GM12878 (cell line): ENCODE results near the gene SERPINB5. TPM values are rescaled to one million over a fixed set of nuclear protein-coding genes. Genes with fewer than 3 reads are reported as not detected.

ENCODE experiments used
- ATAC-seq: fragments of 200-7000 bp; cut with Tn5 transposase; 3 replicates; pipeline ENCODE4 v1.9.1; 2020; ENCODE audit warnings: mild to moderate bottlenecking, moderate library complexity
- BruUV-seq: library from RNA; stranded (reverse); fragments of 400-500 nt; replicated peaks from 2 replicates; lab custom pipeline; 2021; lab: Mats Ljungman, UMichigan
- CTCF ChIA-PET: fragments of 300-600 bp; sonication (Branson Sonifier 250); formaldehyde crosslinking; extraction: SDS; loops from one replicate; lab custom pipeline; 2021; ENCODE audit warnings: inconsistent platforms; lab: Yijun Ruan, JAX
- POLR2A ChIA-PET: fragments of 350-600 bp; formaldehyde crosslinking; extraction: SDS; loops from one replicate; lab custom pipeline; 2021; ENCODE audit warnings: inconsistent platforms; lab: Charles Lee
- RAD21 ChIA-PET: fragments of 300-600 bp; sonication (Branson Sonifier 250); formaldehyde crosslinking; loops from one replicate; lab custom pipeline; 2023; ENCODE audit warnings: antibody characterized with exemption; ENCODE audit not compliant: unreplicated experiment; lab: Charles Lee
- SMC1A ChIA-PET: fragments of 300-600 bp; sonication (Branson Sonifier 250); formaldehyde crosslinking; loops from one replicate; lab custom pipeline; 2023; ENCODE audit not compliant: unreplicated experiment, uncharacterized antibody; lab: Charles Lee
- DNase-seq: peaks from one replicate; pipeline ENCODE4 v3.0.0-alpha.2; 2011; ENCODE audit warnings: low read depth, low spot score
- FAIRE-seq: peaks from 3 replicates; lab custom pipeline; 2011; peaks lifted over from hg19 to GRCh38; lab: Jason Lieb, UNC
- H2AFZ ChIP-seq: 2 replicates; pipeline ENCODE4 v1.6.0; 2011; ENCODE audit warnings: low read depth, low read length, control low read depth; ENCODE audit not compliant: control insufficient read depth
- H3K27ac ChIP-seq: 2 replicates; pipeline ENCODE4 v1.5.1; 2011; ENCODE audit warnings: control low read depth; ENCODE audit not compliant: control insufficient read depth, insufficient read depth
- H3K27me3 ChIP-seq, 2 experiments: replicated peaks in 1 of 2; 2 replicates each; pipeline versions ENCODE4 v1.6.0 to v1.6.1; 2011; ENCODE audit warnings: low read length in 1 of 2; ENCODE audit not compliant: control insufficient read depth in 2 of 2, insufficient read depth in 2 of 2
- H3K36me3 ChIP-seq, 2 experiments: 2 replicates each; pipeline ENCODE4 v1.5.1; 2011; ENCODE audit warnings: low read length in 1 of 2; ENCODE audit not compliant: control insufficient read depth in 2 of 2, insufficient read depth in 2 of 2
- H3K4me1 ChIP-seq: 2 replicates; pipeline ENCODE4 v1.6.1; 2011; ENCODE audit warnings: mild to moderate bottlenecking, low read length, moderate library complexity, mixed read lengths; ENCODE audit not compliant: control insufficient read depth, insufficient read depth
- H3K4me2 ChIP-seq: 2 replicates; pipeline ENCODE4 v1.6.0; 2011; ENCODE audit warnings: control low read depth; ENCODE audit not compliant: control insufficient read depth, insufficient read depth
- H3K4me3 ChIP-seq: fragments of 200-600 bp; sonication (generic); 2 replicates; pipeline ENCODE4 v1.5.1; 2016
- H3K79me2 ChIP-seq: 2 replicates; pipeline ENCODE4 v1.6.0; 2011; ENCODE audit warnings: low read length; ENCODE audit not compliant: control insufficient read depth, insufficient read depth
- H3K9ac ChIP-seq: 2 replicates; pipeline ENCODE4 v1.8.0; 2011; ENCODE audit warnings: low read length, control low read depth, mixed read lengths; ENCODE audit not compliant: control insufficient read depth, insufficient read depth
- H3K9me3 ChIP-seq: replicated peaks from 3 replicates; pipeline ENCODE4 v1.5.1; 2011; ENCODE audit warnings: mild to moderate bottlenecking, low read length; ENCODE audit not compliant: control insufficient read depth, insufficient read depth
- H4K20me1 ChIP-seq: 2 replicates; pipeline ENCODE4 v1.6.0; 2011; ENCODE audit not compliant: control insufficient read depth, insufficient read depth
- BHLHE40 ChIP-seq, 2 experiments: fragments of 450-650 bp in 1 of 2; IDR thresholded peaks; 2 replicates each; pipeline ENCODE4 v1.6.1; 2011 to 2017; ENCODE audit warnings: low read depth in 2 of 2, borderline replicate concordance in 1 of 2, improper control_type of control experiment in 1 of 2, low read length in 1 of 2, mild to moderate bottlenecking in 1 of 2
- EP300 ChIP-seq, 2 experiments: fragments of 150-350 bp in 1 of 2; IDR thresholded peaks; 2 replicates each; pipeline ENCODE4 v1.6.1; 2011 to 2012; ENCODE audit warnings: low read depth in 2 of 2, low read length in 2 of 2, borderline replicate concordance in 1 of 2, improper control_type of control experiment in 1 of 2, inconsistent platforms in 1 of 2; ENCODE audit not compliant: control insufficient read depth in 1 of 2
- IRF4 ChIP-seq: IDR thresholded peaks from 2 replicates; pipeline ENCODE4 v1.6.1; 2011; ENCODE audit warnings: low read depth, low read length
- MTA3 ChIP-seq: IDR thresholded peaks from 2 replicates; pipeline ENCODE4 v1.6.1; 2012; ENCODE audit warnings: low read length, inconsistent platforms, borderline replicate concordance
- MYC ChIP-seq: IDR thresholded peaks from 2 replicates; pipeline ENCODE4 v1.6.1; 2011; ENCODE audit warnings: mild to moderate bottlenecking, low read length, moderate library complexity, inconsistent platforms; ENCODE audit not compliant: insufficient read depth, insufficient replicate concordance, insufficient read length, severe bottlenecking
- RAD21 ChIP-seq: IDR thresholded peaks from 2 replicates; pipeline ENCODE4 v1.6.1; 2011; ENCODE audit warnings: mild to moderate bottlenecking, low read depth, low read length, moderate library complexity; ENCODE audit not compliant: insufficient read depth
- RCOR1 ChIP-seq: conservative IDR thresholded peaks from 2 replicates; pipeline ENCODE4 v1.6.1; 2012; ENCODE audit warnings: low read depth, low read length, improper control_type of control experiment
- SIN3A ChIP-seq: IDR thresholded peaks from 2 replicates; pipeline ENCODE4 v1.6.1; 2012; ENCODE audit warnings: low read depth, low read length, improper control_type of control experiment
- SMAD1 ChIP-seq: fragments of 450-650 bp; IDR thresholded peaks from 2 replicates; pipeline ENCODE4 v1.6.1; 2018; ENCODE audit warnings: mild to moderate bottlenecking, low read depth; ENCODE audit not compliant: partially characterized antibody
- SMC3 ChIP-seq: IDR thresholded peaks from 2 replicates; pipeline ENCODE4 v1.6.1; 2011; ENCODE audit warnings: low read length, improper control_type of control experiment, borderline replicate concordance
- SREBF2 ChIP-seq: IDR thresholded peaks from 2 replicates; pipeline ENCODE4 v1.6.1; 2012; ENCODE audit warnings: mild to moderate bottlenecking, low read length
- YY1 ChIP-seq: IDR thresholded peaks from 2 replicates; pipeline ENCODE4 v1.6.1; 2011; ENCODE audit warnings: low read depth, mild to moderate bottlenecking, low read length
- ZZZ3 ChIP-seq: IDR thresholded peaks from 2 replicates; pipeline ENCODE4 v1.6.1; 2011; ENCODE audit warnings: low read depth; ENCODE audit not compliant: control insufficient read depth, insufficient read length
- WGBS: methylation state at CpG from one replicate; pipeline ENCODE4 v1.1.6; 2016; ENCODE audit warnings: low lambda C conversion rate; ENCODE audit not compliant: insufficient replicate concordance, insufficient coverage; ENCODE audit errors: missing lambda C conversion rate; 5-methylcytosine and 5-hydroxymethylcytosine counted together
- in situ Hi-C: fragments of 300-500 bp; cut with MboI; formaldehyde crosslinking; loops from 9 replicates; pipeline ENCODE4 v1.14.3; 2018; ENCODE audit warnings: mixed read lengths
- intact Hi-C: fragments of 100-400 bp; cut with micrococcal nuclease; formaldehyde crosslinking; loops from one replicate; pipeline ENCODE4 v1.14.2; 2022; ENCODE audit not compliant: unreplicated experiment
- polyA plus RNA-seq, 11 experiments: library from polyadenylated mRNA; depleted of rRNA in 4 of 11; unstranded in 6 of 11; stranded (reverse) in 5 of 11; fragments of >200 nt; fragmentation: Nextera tagmentation in 4 of 11; fragmentation: Illumina TruSeq in 1 of 11; extraction: Ambion mirVana in 4 of 11; extraction: Trizol in 1 of 11; gene quantifications; 1 replicate in 1 of 11; 2 replicates in 10 of 11; pipeline versions ENCODE4 v1.2.1 to v1.2.3, GENCODE V29; 2011 to 2016; ENCODE audit warnings: inconsistent platforms in 2 of 11, missing spikeins in 2 of 11, low read depth in 1 of 11
- total RNA-seq, 4 experiments: library from RNA; depleted of rRNA in 3 of 4; stranded (reverse); fragments of >200 nt in 3 of 4; fragmentation: Illumina TruSeq in 1 of 4; extraction: Trizol in 1 of 4; gene quantifications; 2 replicates each; pipeline versions ENCODE4 v1.2.1 to v1.2.3, GENCODE V29; 2013 to 2021
- TF ChIP-seq, protein P1 (sequence below), 3 experiments: IDR thresholded peaks in 2 of 3; conservative IDR thresholded peaks in 1 of 3; 2 replicates each; pipeline ENCODE4 v1.5.1; 2011; ENCODE audit warnings: low read depth in 3 of 3, low read length in 3 of 3, mild to moderate bottlenecking in 3 of 3, control low read depth in 2 of 3, moderate library complexity in 2 of 3, inconsistent platforms in 1 of 3, mixed read lengths in 1 of 3; ENCODE audit not compliant: control insufficient read depth in 2 of 3, insufficient read depth in 1 of 3; ENCODE audit errors: extremely low read depth in 1 of 3
- TF ChIP-seq, protein P2 (sequence below): IDR thresholded peaks from 2 replicates; pipeline ENCODE4 v1.6.1; 2012; ENCODE audit warnings: mild to moderate bottlenecking, low read depth, low read length

The SERPINB5 gene
- total and polyA plus RNA-seq, 10 of the 15 experiments (the other 5 are each of a cell fraction or from before 2014, with no cell fraction given) = 0.03 to 0.04 TPM; not detected in 8

DNA sequence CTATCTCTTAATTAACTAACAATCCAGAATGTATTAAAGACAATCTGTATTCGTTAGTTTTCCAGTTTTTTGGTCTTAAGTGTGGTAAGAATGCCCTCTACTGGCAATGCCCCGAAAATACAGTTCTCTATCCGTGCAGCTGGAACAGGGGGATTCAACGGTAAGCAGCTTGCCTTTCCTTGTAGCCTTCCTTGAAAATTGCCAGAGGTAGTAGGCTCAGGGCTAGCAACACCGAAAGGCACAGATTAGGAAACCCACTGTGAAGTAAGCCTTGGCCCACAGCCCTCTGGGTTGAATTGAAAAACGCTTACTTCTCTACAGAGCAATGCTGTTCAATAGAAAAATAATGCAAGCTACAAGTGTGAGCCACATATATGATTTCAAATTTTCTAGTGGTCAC is 37.4 kb upstream of the SERPINB5 start:
- no peak for DNase-seq
- RAD21 ChIA-PET = interaction anchor here (0.7 to 3.4 kb wide), 32 partner anchors 9 to 1014 kb away, joined by 3 to 39 read pairs (median 4); partner anchors contain the start of genes BCL2, PHLPP1 and VPS4B
- POLR2A ChIA-PET = interaction anchor here (1.2 to 1.6 kb wide), 3 partner anchors 17 to 422 kb away, joined by 3 read pairs; partner anchors contain the start of gene VPS4B
- SMC1A ChIA-PET = interaction anchor here (0.7 to 3.9 kb wide), 36 partner anchors 9 to 1189 kb away, joined by 3 to 69 read pairs (median 4); no protein-coding TSS in a partner anchor
- CTCF ChIA-PET = interaction anchor here (0.5 to 7.1 kb wide), 76 partner anchors 8 to 1434 kb away, joined by 3 to 140 read pairs (median 4); partner anchors contain the start of genes BCL2, PHLPP1 and VPS4B
- peak; percentile 96 for FAIRE-seq
- Histone ChIP-seq H3K9ac (no peak overlapping the region), H3K4me1 (no peaks in the 10 kb centered on the region), H3K4me2 (no peak overlapping the region), H2AFZ (peak overlapping the region; percentile 37), H3K9me3 (no peaks in the 10 kb centered on the region), H3K27me3 (no peaks in the 10 kb centered on the region), H3K4me3 (no peak overlapping the region), H4K20me1 (no peaks in the 10 kb centered on the region), H3K36me3 (no peaks in the 10 kb centered on the region), H3K79me2 (no peaks in the 10 kb centered on the region), H3K27ac (no peak overlapping the region)
- no TSS peak for BruUV-seq
- ATAC-seq = peak; percentile 78
- intact Hi-C loops = loop anchor here (1.0 to 10.0 kb wide), 6 partner anchors 97 to 1012 kb away; partner anchors contain the start of gene PHLPP1
- WGBS = 1% methylated on average over 6 of the region's 6 CpGs
- in situ Hi-C loops = no loop called here
- no peak for TF ChIP-seq SMAD1
- TF ChIP-seq, protein P1, sequence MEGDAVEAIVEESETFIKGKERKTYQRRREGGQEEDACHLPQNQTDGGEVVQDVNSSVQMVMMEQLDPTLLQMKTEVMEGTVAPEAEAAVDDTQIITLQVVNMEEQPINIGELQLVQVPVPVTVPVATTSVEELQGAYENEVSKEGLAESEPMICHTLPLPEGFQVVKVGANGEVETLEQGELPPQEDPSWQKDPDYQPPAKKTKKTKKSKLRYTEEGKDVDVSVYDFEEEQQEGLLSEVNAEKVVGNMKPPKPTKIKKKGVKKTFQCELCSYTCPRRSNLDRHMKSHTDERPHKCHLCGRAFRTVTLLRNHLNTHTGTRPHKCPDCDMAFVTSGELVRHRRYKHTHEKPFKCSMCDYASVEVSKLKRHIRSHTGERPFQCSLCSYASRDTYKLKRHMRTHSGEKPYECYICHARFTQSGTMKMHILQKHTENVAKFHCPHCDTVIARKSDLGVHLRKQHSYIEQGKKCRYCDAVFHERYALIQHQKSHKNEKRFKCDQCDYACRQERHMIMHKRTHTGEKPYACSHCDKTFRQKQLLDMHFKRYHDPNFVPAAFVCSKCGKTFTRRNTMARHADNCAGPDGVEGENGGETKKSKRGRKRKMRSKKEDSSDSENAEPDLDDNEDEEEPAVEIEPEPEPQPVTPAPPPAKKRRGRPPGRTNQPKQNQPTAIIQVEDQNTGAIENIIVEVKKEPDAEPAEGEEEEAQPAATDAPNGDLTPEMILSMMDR (IDR thresholded peaks at IDR 0.05 in 2 of 3, conservative IDR thresholded peaks at IDR 0.05 in 1 of 3; ENCODE audit: control insufficient read depth in 2 of 3, extremely low read depth in 1 of 3, insufficient read depth in 1 of 3, low read depth in 3 of 3, low read length in 3 of 3) = peak; percentile 82 to 86 (median 86)
- TF ChIP-seq MTA3 = no peak
- no peak for TF ChIP-seq SREBF2
- peak; percentile 67; the same call in 1 of the 2 replicates for TF ChIP-seq SMC3
- no peak for TF ChIP-seq EP300 (IDR thresholded peaks at IDR 0.05; ENCODE audit: borderline replicate concordance in 1 of 2, control insufficient read depth in 1 of 2, low read depth in 2 of 2, low read length in 2 of 2)
- peak; percentile 85 for TF ChIP-seq RAD21
- TF ChIP-seq, protein P2, sequence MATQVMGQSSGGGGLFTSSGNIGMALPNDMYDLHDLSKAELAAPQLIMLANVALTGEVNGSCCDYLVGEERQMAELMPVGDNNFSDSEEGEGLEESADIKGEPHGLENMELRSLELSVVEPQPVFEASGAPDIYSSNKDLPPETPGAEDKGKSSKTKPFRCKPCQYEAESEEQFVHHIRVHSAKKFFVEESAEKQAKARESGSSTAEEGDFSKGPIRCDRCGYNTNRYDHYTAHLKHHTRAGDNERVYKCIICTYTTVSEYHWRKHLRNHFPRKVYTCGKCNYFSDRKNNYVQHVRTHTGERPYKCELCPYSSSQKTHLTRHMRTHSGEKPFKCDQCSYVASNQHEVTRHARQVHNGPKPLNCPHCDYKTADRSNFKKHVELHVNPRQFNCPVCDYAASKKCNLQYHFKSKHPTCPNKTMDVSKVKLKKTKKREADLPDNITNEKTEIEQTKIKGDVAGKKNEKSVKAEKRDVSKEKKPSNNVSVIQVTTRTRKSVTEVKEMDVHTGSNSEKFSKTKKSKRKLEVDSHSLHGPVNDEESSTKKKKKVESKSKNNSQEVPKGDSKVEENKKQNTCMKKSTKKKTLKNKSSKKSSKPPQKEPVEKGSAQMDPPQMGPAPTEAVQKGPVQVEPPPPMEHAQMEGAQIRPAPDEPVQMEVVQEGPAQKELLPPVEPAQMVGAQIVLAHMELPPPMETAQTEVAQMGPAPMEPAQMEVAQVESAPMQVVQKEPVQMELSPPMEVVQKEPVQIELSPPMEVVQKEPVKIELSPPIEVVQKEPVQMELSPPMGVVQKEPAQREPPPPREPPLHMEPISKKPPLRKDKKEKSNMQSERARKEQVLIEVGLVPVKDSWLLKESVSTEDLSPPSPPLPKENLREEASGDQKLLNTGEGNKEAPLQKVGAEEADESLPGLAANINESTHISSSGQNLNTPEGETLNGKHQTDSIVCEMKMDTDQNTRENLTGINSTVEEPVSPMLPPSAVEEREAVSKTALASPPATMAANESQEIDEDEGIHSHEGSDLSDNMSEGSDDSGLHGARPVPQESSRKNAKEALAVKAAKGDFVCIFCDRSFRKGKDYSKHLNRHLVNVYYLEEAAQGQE = no peak
- 0 out of 4 replicates have a peak, but pooled peaks of 1 of the 2 experiments have one; percentile 23 for TF ChIP-seq BHLHE40 (IDR thresholded peaks at IDR 0.05; ENCODE audit: borderline replicate concordance in 1 of 2, low read depth in 2 of 2, low read length in 1 of 2)
- no peak for TF ChIP-seq MYC
- TF ChIP-seq RCOR1 = no peak
- TF ChIP-seq SIN3A = no peak
- TF ChIP-seq ZZZ3 = no peak
- TF ChIP-seq IRF4 = 0 out of 2 replicates have a peak, but pooled peaks have one; percentile 8
- TF ChIP-seq YY1 = peak; percentile 18; the same call in 1 of the 2 replicates
